DND-41 (cell line): ENCODE measurements around the gene MAFG.

ENCODE experiments used
- ATAC-seq: fragments of 200-7000 bp; cut with Tn5 transposase; 3 replicates; pipeline ENCODE4 v1.9.1; 2021; ENCODE audit warnings: low read depth; ENCODE audit not compliant: insufficient read depth
- DNase-seq: peaks from one replicate; pipeline ENCODE4 v3.0.0-alpha.2; 2020
- H2AFZ ChIP-seq: 2 replicates; pipeline ENCODE4 v1.6.0; 2012; ENCODE audit warnings: low read depth, low read length
- H3K27ac ChIP-seq: 2 replicates; pipeline ENCODE4 v1.5.1; 2012; ENCODE audit warnings: low read length, inconsistent platforms
- H3K27me3 ChIP-seq: fragments of 200-600 bp; sonication (generic); 2 replicates; pipeline ENCODE4 v1.6.0; 2012; ENCODE audit warnings: low read length, mild to moderate bottlenecking, inconsistent platforms; ENCODE audit not compliant: insufficient read depth, poor library complexity
- H3K36me3 ChIP-seq: 2 replicates; pipeline ENCODE4 v1.5.1; 2012; ENCODE audit warnings: low read length, inconsistent platforms; ENCODE audit not compliant: insufficient read depth
- H3K4me1 ChIP-seq: 2 replicates; pipeline ENCODE4 v1.5.1; 2012; ENCODE audit warnings: mild to moderate bottlenecking, low read length; ENCODE audit not compliant: insufficient read depth
- H3K4me2 ChIP-seq: 2 replicates; pipeline ENCODE4 v1.6.0; 2012; ENCODE audit warnings: mild to moderate bottlenecking, moderate library complexity, low read length, inconsistent platforms; ENCODE audit not compliant: insufficient read depth
- H3K4me3 ChIP-seq, 2 experiments: fragments of 200-600 bp in 1 of 2; shearing (Covaris generic) in 1 of 2; 2 replicates each; pipeline ENCODE4 v1.5.1; 2012 to 2016; ENCODE audit warnings: inconsistent platforms in 2 of 2, low read length in 2 of 2, mild to moderate bottlenecking in 2 of 2, low read depth in 1 of 2, moderate library complexity in 1 of 2
- H3K79me2 ChIP-seq: 2 replicates; pipeline ENCODE4 v1.6.0; 2012; ENCODE audit warnings: low read length, inconsistent platforms; ENCODE audit not compliant: insufficient read depth
- H3K9ac ChIP-seq: 2 replicates; pipeline ENCODE4 v1.6.0; 2012; ENCODE audit warnings: low read depth, mild to moderate bottlenecking, inconsistent platforms, low read length, moderate library complexity
- H3K9me3 ChIP-seq: 2 replicates; pipeline ENCODE4 v1.5.1; 2012; ENCODE audit warnings: low read length, moderate library complexity, mild to moderate bottlenecking, inconsistent platforms; ENCODE audit not compliant: insufficient read depth, severe bottlenecking
- H4K20me1 ChIP-seq: 2 replicates; pipeline ENCODE4 v1.6.0; 2012; ENCODE audit warnings: low read length; ENCODE audit not compliant: insufficient read depth
- CTCF ChIP-seq: IDR thresholded peaks from 2 replicates; pipeline ENCODE4 v1.5.1; 2012; ENCODE audit warnings: borderline replicate concordance, low read length, moderate library complexity, mild to moderate bottlenecking; ENCODE audit not compliant: poor library complexity, severe bottlenecking; ENCODE audit errors: extremely low read depth
- EZH2 ChIP-seq: IDR thresholded peaks from 3 replicates; pipeline ENCODE4 v1.6.1; 2012; ENCODE audit warnings: borderline replicate concordance, low read depth, mild to moderate bottlenecking, moderate library complexity, low read length, inconsistent platforms; ENCODE audit not compliant: severe bottlenecking

The MAFG gene

GRCh38 chr17:81921537-81921862 lies 6.0 kb downstream of the MAFG start:
- H3K36me3 ChIP-seq, result peaks cover 46% of the 10 kb centered on the region
- no peak overlapping the region for H3K4me3 ChIP-seq
- DNase-seq (no peak), ATAC-seq (no peak)
- no peaks in the 10 kb centered on the region for H3K9me3 ChIP-seq
- TF ChIP-seq CTCF (no peak), EZH2 (no peak)
- no peak overlapping the region for H2AFZ ChIP-seq
- H4K20me1 ChIP-seq, result peaks cover 74% of the 10 kb centered on the region
- H3K4me1 ChIP-seq, result peaks cover 51% of the 10 kb centered on the region
- no peak overlapping the region for H3K4me2 ChIP-seq
- no peaks in the 10 kb centered on the region for H3K27me3 ChIP-seq
- H3K79me2 ChIP-seq, result peaks cover 88% of the 10 kb centered on the region
- no peak overlapping the region for H3K9ac ChIP-seq
- H3K27ac ChIP-seq, result no peak overlapping the region

- peaks cover 50% of the 10 kb centered on the region for H3K36me3 ChIP-seq
- TF ChIP-seq EZH2, result no peak
- no peak for TF ChIP-seq CTCF
- DNase-seq (no peak), ATAC-seq (no peak)
- H3K4me2 ChIP-seq, result no peak overlapping the region
- H3K79me2 ChIP-seq, result peaks cover 87% of the 10 kb centered on the region
- H2AFZ ChIP-seq, result no peak overlapping the region
- peaks cover 72% of the 10 kb centered on the region for H4K20me1 ChIP-seq
- H3K4me1 ChIP-seq, result peaks cover 50% of the 10 kb centered on the region
- H3K9ac ChIP-seq, result no peak overlapping the region
- no peak overlapping the region for H3K4me3 ChIP-seq
- no peaks in the 10 kb centered on the region for H3K27me3 ChIP-seq
- no peak overlapping the region for H3K27ac ChIP-seq
- no peaks in the 10 kb centered on the region for H3K9me3 ChIP-seq
Measured at GRCh38 chr17:81920612-81921536, 6.7 kb downstream of the MAFG start.

GRCh38 chr17:81918832-81919545 lies 8.5 kb downstream of the MAFG start:
- H3K79me2 ChIP-seq, result peaks cover 75% of the 10 kb centered on the region
- TF ChIP-seq EZH2, result no peak
- no peak for TF ChIP-seq CTCF
- H3K9ac ChIP-seq, result no peak overlapping the region
- ATAC-seq (no peak), DNase-seq (no peak)
- H3K27ac ChIP-seq, result no peak overlapping the region
- no peaks in the 10 kb centered on the region for H3K9me3 ChIP-seq
- no peak overlapping the region for H3K4me2 ChIP-seq
- peaks cover 69% of the 10 kb centered on the region for H3K36me3 ChIP-seq
- H4K20me1 ChIP-seq, result peaks cover 72% of the 10 kb centered on the region
- no peak overlapping the region for H3K4me3 ChIP-seq
- H3K4me1 ChIP-seq, result peaks cover 35% of the 10 kb centered on the region
- H3K27me3 ChIP-seq, result no peaks in the 10 kb centered on the region
- no peak overlapping the region for H2AFZ ChIP-seq
